Spleen (tissue), 7 donors: Measurements from ENCODE around the gene MIB2.
"Not testable (repeated sequence)": the region's sequence is repeated elsewhere in the genome, so short reads cannot be mapped to it uniquely, and the experiment has no call there.

Source experiments
- CTCF ChIP-seq, 11 experiments: fragments of 200-600 bp in 7 of 11; fragments of 450-650 bp in 4 of 11; sonication (generic) in 4 of 11; IDR thresholded peaks in 8 of 11; conservative IDR thresholded peaks in 3 of 11; 1 replicate in 7 of 11; 2 replicates in 4 of 11; pipeline versions ENCODE4 v1.4.0 to v1.8.0; 2016 to 2021; ENCODE audit warnings: antibody characterized with exemption in 11 of 11, inconsistent platforms in 4 of 11, mild to moderate bottlenecking in 1 of 11
- POLR2A ChIP-seq, 3 donors: fragments of 450-650 bp; IDR thresholded peaks; one replicate each; pipeline ENCODE4 v1.5.1; 2017; ENCODE audit warnings: antibody characterized with exemption in 3 of 3, mild to moderate bottlenecking in 1 of 3
- POLR2AphosphoS5 ChIP-seq, 3 donors: sonication (generic); formaldehyde crosslinking; IDR thresholded peaks; one replicate each; pipeline ENCODE4 v1.5.1; 2017; ENCODE audit warnings: antibody characterized with exemption in 3 of 3
- donor health status: DM: no; HTN: no; CAD: no; lungs with moderate emphysema.
- donor health status: DM: no; HTN: no; CAD: no.
- donor health status: DM: no; HTN: no; CAD: no.

DNA sequence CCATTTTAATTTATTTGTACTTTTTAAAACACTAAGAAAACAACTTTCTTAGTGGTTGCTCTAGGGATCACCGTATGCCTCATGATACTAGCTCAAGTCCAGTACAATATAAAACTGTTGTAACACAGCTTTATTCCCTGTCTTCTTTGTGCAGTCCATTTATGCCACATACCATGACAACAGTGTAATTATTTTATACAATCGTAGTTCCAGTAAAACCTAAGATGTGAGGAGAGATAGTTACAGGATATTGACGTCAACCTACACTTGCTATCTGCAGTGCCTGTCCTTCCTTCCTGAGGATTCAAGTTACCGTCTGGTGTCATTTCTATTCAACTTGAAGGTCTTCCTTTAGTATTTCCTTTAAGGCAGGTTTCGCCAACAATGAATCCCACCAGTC is 31.0 kb downstream of the MIB2 start:
- not testable (repeated sequence) for TF ChIP-seq POLR2A (IDR thresholded peaks at IDR 0.05); POLR2AphosphoS5 (IDR thresholded peaks at IDR 0.05); CTCF (IDR thresholded peaks at IDR 0.05 in 8 of 11, conservative IDR thresholded peaks at IDR 0.05 in 3 of 11)
